ENCODE results near the gene CLRN1.

Gene CLRN1

GRCh38 chr3:150890831-150891230 is 81.7 kb downstream of the CLRN1 start:
- H3K27ac ChIP-seq (ENCODE audit: poor library complexity, severe bottlenecking) = no peak overlapping the region
- no peaks in the 10 kb centered on the region for H3K9me3 ChIP-seq (ENCODE audit: severe bottlenecking)
- H3K4me3 ChIP-seq (ENCODE audit: severe bottlenecking) = no peak overlapping the region
- no peaks in the 10 kb centered on the region for H3K4me1 ChIP-seq (ENCODE audit: insufficient read depth, poor library complexity, severe bottlenecking)
- DNase-seq (ENCODE audit: low spot score) (no peak), ATAC-seq (ENCODE audit: low read depth) (no peak)
- H3K27me3 ChIP-seq (ENCODE audit: insufficient read depth, poor library complexity, severe bottlenecking) = no peaks in the 10 kb centered on the region
- no peaks in the 10 kb centered on the region for H3K36me3 ChIP-seq (ENCODE audit: low read depth)
- no peak for TF ChIP-seq CTCF (IDR thresholded peaks at IDR 0.05; ENCODE audit: poor library complexity, severe bottlenecking)

GRCh38 chr3:150890295-150890694 is 82.2 kb downstream of the CLRN1 start:
- DNase-seq (ENCODE audit: low spot score) (no peak), ATAC-seq (ENCODE audit: low read depth) (no peak)
- no peak for TF ChIP-seq CTCF (IDR thresholded peaks at IDR 0.05; ENCODE audit: poor library complexity, severe bottlenecking)
- Histone ChIP-seq H3K4me3 (ENCODE audit: severe bottlenecking) (no peak overlapping the region), H3K9me3 (ENCODE audit: severe bottlenecking) (no peaks in the 10 kb centered on the region), H3K36me3 (ENCODE audit: low read depth) (no peaks in the 10 kb centered on the region), H3K27me3 (ENCODE audit: insufficient read depth, poor library complexity, severe bottlenecking) (no peaks in the 10 kb centered on the region), H3K27ac (ENCODE audit: poor library complexity, severe bottlenecking) (no peak overlapping the region), H3K4me1 (ENCODE audit: insufficient read depth, poor library complexity, severe bottlenecking) (no peaks in the 10 kb centered on the region)

- H3K4me3 ChIP-seq (ENCODE audit: severe bottlenecking) = no peak overlapping the region
Measured at GRCh38 chr3:150889106-150889505, 83.4 kb downstream of the CLRN1 start.

GRCh38 chr3:150887031-150887430 is 85.5 kb downstream of the CLRN1 start:
- Histone ChIP-seq H3K9me3 (ENCODE audit: severe bottlenecking) (no peaks in the 10 kb centered on the region), H3K27me3 (ENCODE audit: insufficient read depth, poor library complexity, severe bottlenecking) (peaks cover 6% of the 10 kb centered on the region), H3K4me3 (ENCODE audit: severe bottlenecking) (no peak overlapping the region), H3K36me3 (ENCODE audit: low read depth) (no peaks in the 10 kb centered on the region), H3K4me1 (ENCODE audit: insufficient read depth, poor library complexity, severe bottlenecking) (no peaks in the 10 kb centered on the region), H3K27ac (ENCODE audit: poor library complexity, severe bottlenecking) (no peak overlapping the region)
- no peak for TF ChIP-seq CTCF (IDR thresholded peaks at IDR 0.05; ENCODE audit: poor library complexity, severe bottlenecking)
- DNase-seq (ENCODE audit: low spot score) (no peak), ATAC-seq (ENCODE audit: low read depth) (no peak)

More at GRCh38 chr3:150889106-150889505, 83.4 kb downstream of the CLRN1 start:
- no peak for DNase-seq (ENCODE audit: low spot score)
- Histone ChIP-seq H3K9me3 (ENCODE audit: severe bottlenecking) (no peaks in the 10 kb centered on the region), H3K27ac (ENCODE audit: poor library complexity, severe bottlenecking) (no peak overlapping the region), H3K36me3 (ENCODE audit: low read depth) (no peaks in the 10 kb centered on the region), H3K4me1 (ENCODE audit: insufficient read depth, poor library complexity, severe bottlenecking) (no peaks in the 10 kb centered on the region), H3K27me3 (ENCODE audit: insufficient read depth, poor library complexity, severe bottlenecking) (no peaks in the 10 kb centered on the region)
- TF ChIP-seq CTCF (IDR thresholded peaks at IDR 0.05; ENCODE audit: poor library complexity, severe bottlenecking) = no peak
- ATAC-seq (ENCODE audit: low read depth) = no peak

GRCh38 chr3:150885535-150885934 is 87.0 kb downstream of the CLRN1 start:
- no peak for TF ChIP-seq CTCF (IDR thresholded peaks at IDR 0.05; ENCODE audit: poor library complexity, severe bottlenecking)
- peaks cover 6% of the 10 kb centered on the region for H3K27me3 ChIP-seq (ENCODE audit: insufficient read depth, poor library complexity, severe bottlenecking)
- H3K4me3 ChIP-seq (ENCODE audit: severe bottlenecking) = no peak overlapping the region
- no peak overlapping the region for H3K27ac ChIP-seq (ENCODE audit: poor library complexity, severe bottlenecking)
- H3K36me3 ChIP-seq (ENCODE audit: low read depth) = no peaks in the 10 kb centered on the region
- no peak for DNase-seq (ENCODE audit: low spot score)
- no peaks in the 10 kb centered on the region for H3K4me1 ChIP-seq (ENCODE audit: insufficient read depth, poor library complexity, severe bottlenecking)
- no peak for ATAC-seq (ENCODE audit: low read depth)
- H3K9me3 ChIP-seq (ENCODE audit: severe bottlenecking) = no peaks in the 10 kb centered on the region

Measured in RWPE2 (cell line).